HEK293 (cell line): Measurements from ENCODE around the gene HECTD4.

Source experiments
- CTCF ChIA-PET: fragments of 350-600 bp; formaldehyde crosslinking; extraction: SDS; loops from one replicate; lab custom pipeline; 2021; ENCODE audit warnings: antibody characterized with exemption; lab: Yijun Ruan, JAX
- POLR2A ChIA-PET: fragments of 300-600 bp; formaldehyde crosslinking; extraction: SDS; loops from one replicate; lab custom pipeline; 2020; ENCODE audit warnings: antibody characterized with exemption, inconsistent platforms; lab: Yijun Ruan, JAX
- H3K27ac ChIP-seq: fragments of 200-500 bp; sonication (Bioruptor generic); 2 replicates; pipeline ENCODE4 v1.5.1; 2014; ENCODE audit warnings: low read depth, low read length, control low read depth, inconsistent platforms; ENCODE audit errors: extremely low read depth
- H3K36me3 ChIP-seq, 2 experiments: fragments of 200-500 bp in 1 of 2; sonication (Bioruptor generic) in 1 of 2; 1 replicate in 1 of 2; 2 replicates in 1 of 2; pipeline ENCODE4 v1.5.1; 2014 to 2017; ENCODE audit warnings: inconsistent platforms in 2 of 2, low read length in 2 of 2; ENCODE audit not compliant: control insufficient read depth in 2 of 2, insufficient read depth in 1 of 2
- H3K4me1 ChIP-seq: fragments of 200-500 bp; sonication (Bioruptor generic); 2 replicates; pipeline ENCODE4 v1.5.1; 2014; ENCODE audit warnings: mild to moderate bottlenecking, low read length, inconsistent platforms; ENCODE audit not compliant: control insufficient read depth, insufficient read depth
- H3K4me3 ChIP-seq: 2 replicates; pipeline ENCODE4 v1.5.1; 2011; ENCODE audit warnings: low read depth, mild to moderate bottlenecking, control low read depth, low read length, moderate library complexity
- H3K9me3 ChIP-seq: fragments of 200-500 bp; sonication (Bioruptor generic); 2 replicates; pipeline ENCODE4 v1.5.1; 2014; ENCODE audit warnings: low read depth, low read length, inconsistent platforms; ENCODE audit not compliant: control insufficient read depth, insufficient read depth
- GLI2 ChIP-seq: fragments of 450-650 bp; formaldehyde crosslinking; IDR thresholded peaks from 2 replicates; pipeline ENCODE4; 2017; ENCODE audit warnings: missing biosample characterization, missing genetic modification characterization, low read depth, borderline replicate concordance
- GLI4 ChIP-seq: fragments of 450-650 bp; formaldehyde crosslinking; IDR thresholded peaks from 2 replicates; pipeline ENCODE4 v1.5.1; 2016; ENCODE audit warnings: missing biosample characterization, missing genetic modification characterization
- KLF16 ChIP-seq: fragments of 450-650 bp; formaldehyde crosslinking; IDR thresholded peaks from 2 replicates; pipeline ENCODE4 v1.5.1; 2017; ENCODE audit warnings: missing biosample characterization, missing genetic modification characterization
- KLF7 ChIP-seq: fragments of 450-650 bp; formaldehyde crosslinking; IDR thresholded peaks from 2 replicates; pipeline ENCODE4 v1.5.1; 2016; ENCODE audit warnings: missing biosample characterization, missing genetic modification characterization, borderline replicate concordance
- MYNN ChIP-seq: fragments of 450-650 bp; formaldehyde crosslinking; IDR thresholded peaks from 2 replicates; pipeline ENCODE4 v1.5.1; 2016; ENCODE audit warnings: missing biosample characterization, missing genetic modification characterization, borderline replicate concordance
- PRDM1 ChIP-seq: fragments of 450-650 bp; formaldehyde crosslinking; IDR thresholded peaks from 2 replicates; pipeline ENCODE4; 2016; ENCODE audit warnings: missing biosample characterization, missing genetic modification characterization
- SP2 ChIP-seq: fragments of 450-650 bp; formaldehyde crosslinking; IDR thresholded peaks from 2 replicates; pipeline ENCODE4 v1.5.1; 2016; ENCODE audit warnings: missing biosample characterization, missing genetic modification characterization
- ZBTB21 ChIP-seq: fragments of 450-650 bp; formaldehyde crosslinking; IDR thresholded peaks from 2 replicates; pipeline ENCODE4 v1.5.1; 2017; ENCODE audit warnings: missing biosample characterization, missing genetic modification characterization
- ZBTB48 ChIP-seq: fragments of 450-650 bp; formaldehyde crosslinking; IDR thresholded peaks from 2 replicates; pipeline ENCODE4 v1.5.1; 2016; ENCODE audit warnings: missing biosample characterization, missing genetic modification characterization
- ZFP37 ChIP-seq: fragments of 450-650 bp; formaldehyde crosslinking; IDR thresholded peaks from 2 replicates; pipeline ENCODE4 v1.5.1; 2016; ENCODE audit warnings: missing biosample characterization, missing genetic modification characterization
- ZNF174 ChIP-seq: fragments of 450-650 bp; formaldehyde crosslinking; IDR thresholded peaks from 2 replicates; pipeline ENCODE4 v1.5.0; 2017; ENCODE audit warnings: missing biosample characterization, mild to moderate bottlenecking, missing genetic modification characterization
- ZNF19 ChIP-seq: fragments of 450-650 bp; formaldehyde crosslinking; IDR thresholded peaks from 2 replicates; pipeline ENCODE4; 2016; ENCODE audit warnings: missing biosample characterization, missing genetic modification characterization, low read depth
- ZNF266 ChIP-seq: fragments of 450-650 bp; formaldehyde crosslinking; IDR thresholded peaks from 2 replicates; pipeline ENCODE4 v1.5.1; 2016; ENCODE audit warnings: missing biosample characterization, missing genetic modification characterization, low read depth
- ZNF350 ChIP-seq: fragments of 450-650 bp; formaldehyde crosslinking; IDR thresholded peaks from 2 replicates; pipeline ENCODE4 v1.5.0; 2017; ENCODE audit warnings: missing biosample characterization, mild to moderate bottlenecking, missing genetic modification characterization
- ZNF394 ChIP-seq: fragments of 450-650 bp; formaldehyde crosslinking; IDR thresholded peaks from 2 replicates; pipeline ENCODE4 v1.5.1; 2016; ENCODE audit warnings: missing biosample characterization, missing genetic modification characterization, mild to moderate bottlenecking, moderate library complexity, borderline replicate concordance
- ZNF621 ChIP-seq: fragments of 450-650 bp; formaldehyde crosslinking; IDR thresholded peaks from 2 replicates; pipeline ENCODE4 v1.5.1; 2017; ENCODE audit warnings: missing biosample characterization, missing genetic modification characterization
- ZNF664 ChIP-seq: fragments of 450-650 bp; formaldehyde crosslinking; IDR thresholded peaks from 2 replicates; pipeline ENCODE4 v1.5.1; 2016; ENCODE audit warnings: missing biosample characterization, missing genetic modification characterization
- ZNF701 ChIP-seq: fragments of 450-650 bp; formaldehyde crosslinking; IDR thresholded peaks from 2 replicates; pipeline ENCODE4 v1.5.1; 2016; ENCODE audit warnings: missing biosample characterization, missing genetic modification characterization
- TF ChIP-seq, protein P1 (sequence below): fragments of 450-650 bp; formaldehyde crosslinking; IDR thresholded peaks from 2 replicates; pipeline ENCODE4 v1.5.1; 2016; ENCODE audit warnings: missing biosample characterization, missing genetic modification characterization
- TF ChIP-seq, protein P2 (sequence below): fragments of 450-650 bp; formaldehyde crosslinking; conservative IDR thresholded peaks from 2 replicates; pipeline ENCODE4 v1.5.1; 2016; ENCODE audit warnings: low read depth, missing biosample characterization, missing genetic modification characterization
- TF ChIP-seq, protein P3 (sequence below): fragments of 450-650 bp; formaldehyde crosslinking; IDR thresholded peaks from 2 replicates; pipeline ENCODE4 v1.5.1; 2016; ENCODE audit warnings: missing biosample characterization, missing genetic modification characterization
- TF ChIP-seq, protein P4 (sequence below): fragments of 450-650 bp; formaldehyde crosslinking; IDR thresholded peaks from 2 replicates; pipeline ENCODE4 v1.5.1; 2017; ENCODE audit warnings: missing biosample characterization, missing genetic modification characterization
- TF ChIP-seq, protein P5 (sequence below): fragments of 450-650 bp; formaldehyde crosslinking; IDR thresholded peaks from 2 replicates; pipeline ENCODE4 v1.5.1; 2017; ENCODE audit warnings: missing biosample characterization, missing genetic modification characterization

HECTD4 gene

DNA sequence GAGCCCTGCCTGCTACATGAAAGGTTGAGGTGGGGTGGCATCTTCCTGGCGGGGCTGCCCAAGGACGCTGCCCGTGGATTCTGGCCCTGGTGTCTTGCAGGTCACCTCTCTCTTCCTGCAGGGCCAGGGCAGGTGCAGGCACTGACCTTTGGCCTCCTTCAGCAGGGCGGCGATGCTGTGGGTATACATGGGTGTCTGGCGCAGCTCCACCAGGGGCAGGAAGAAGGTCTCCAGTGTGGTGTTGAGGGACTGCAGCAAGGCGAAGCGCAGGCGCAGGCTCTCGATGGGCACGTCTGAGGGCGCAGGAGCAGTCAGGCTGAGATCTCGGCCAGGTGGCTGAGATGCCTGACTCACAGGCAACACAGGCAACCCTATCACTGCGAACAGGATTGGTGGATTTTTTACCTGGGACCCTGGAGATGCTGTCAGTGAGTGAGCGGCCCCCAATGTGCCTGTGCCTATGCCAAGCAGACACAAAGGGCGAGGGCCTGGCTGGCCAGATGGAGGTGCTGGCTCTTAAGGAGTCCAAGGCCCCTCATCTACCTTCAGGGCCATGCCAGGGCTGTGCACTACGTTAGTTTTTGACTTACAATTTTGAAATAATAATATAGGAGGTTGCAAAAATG lies 211.1 kb downstream of the HECTD4 start:
- H3K9me3 ChIP-seq = no peaks in the 10 kb centered on the region
- H3K4me1 ChIP-seq = no peaks in the 10 kb centered on the region
- POLR2A ChIA-PET = no interaction called here
- no peak overlapping the region for H3K4me3 ChIP-seq
- H3K36me3 ChIP-seq = peaks cover 0 to 85% of the 10 kb centered on the region in 2 experiments
- TF ChIP-seq ZNF621 (tag by site-specific recombination) = no peak
- TF ChIP-seq ZNF174 (tag by site-specific recombination) = no peak
- no peak for TF ChIP-seq KLF16 (tag by site-specific recombination)
- TF ChIP-seq ZBTB48 (tag by site-specific recombination) = no peak
- TF ChIP-seq MYNN (tag by site-specific recombination) = no peak
- H3K27ac ChIP-seq = no peak overlapping the region
- CTCF ChIA-PET = interaction anchor here (0.6 to 1.6 kb wide), 4 partner anchors 17 to 670 kb away, joined by 3 to 4 read pairs (median 4); no protein-coding TSS in a partner anchor

DNA sequence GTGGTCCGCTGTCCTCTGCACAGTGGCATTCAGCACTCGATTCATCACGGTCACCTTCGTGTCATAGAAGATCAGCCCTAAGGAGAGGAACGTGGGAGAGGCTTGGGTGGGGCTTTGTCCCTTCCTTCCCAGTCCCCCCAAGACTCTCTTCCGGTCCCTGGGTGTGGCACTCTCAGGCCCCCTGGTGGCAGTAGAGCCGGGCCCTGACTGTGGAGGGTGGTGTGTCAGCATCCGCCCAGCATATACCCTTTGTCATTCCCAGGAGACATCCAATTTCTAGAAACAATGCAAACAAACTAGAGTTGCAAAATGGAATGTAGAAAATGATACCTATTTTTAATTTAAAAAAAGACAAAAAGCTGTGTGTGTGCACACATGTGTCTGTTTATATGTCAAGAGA lies 211.9 kb downstream of the HECTD4 start:
- Histone ChIP-seq H3K36me3 (peaks cover 0 to 81% of the 10 kb centered on the region in 2 experiments), H3K4me1 (no peaks in the 10 kb centered on the region), H3K4me3 (no peak overlapping the region), H3K27ac (no peak overlapping the region), H3K9me3 (no peaks in the 10 kb centered on the region)
- POLR2A ChIA-PET = no interaction called here
- peak; percentile 89; the same call in 1 of the 2 replicates for TF ChIP-seq ZNF701 (tag by site-specific recombination)
- TF ChIP-seq PRDM1 (tag by site-specific recombination) = no peak
- TF ChIP-seq SP2 (tag by site-specific recombination) = no peak
- TF ChIP-seq, protein P1, sequence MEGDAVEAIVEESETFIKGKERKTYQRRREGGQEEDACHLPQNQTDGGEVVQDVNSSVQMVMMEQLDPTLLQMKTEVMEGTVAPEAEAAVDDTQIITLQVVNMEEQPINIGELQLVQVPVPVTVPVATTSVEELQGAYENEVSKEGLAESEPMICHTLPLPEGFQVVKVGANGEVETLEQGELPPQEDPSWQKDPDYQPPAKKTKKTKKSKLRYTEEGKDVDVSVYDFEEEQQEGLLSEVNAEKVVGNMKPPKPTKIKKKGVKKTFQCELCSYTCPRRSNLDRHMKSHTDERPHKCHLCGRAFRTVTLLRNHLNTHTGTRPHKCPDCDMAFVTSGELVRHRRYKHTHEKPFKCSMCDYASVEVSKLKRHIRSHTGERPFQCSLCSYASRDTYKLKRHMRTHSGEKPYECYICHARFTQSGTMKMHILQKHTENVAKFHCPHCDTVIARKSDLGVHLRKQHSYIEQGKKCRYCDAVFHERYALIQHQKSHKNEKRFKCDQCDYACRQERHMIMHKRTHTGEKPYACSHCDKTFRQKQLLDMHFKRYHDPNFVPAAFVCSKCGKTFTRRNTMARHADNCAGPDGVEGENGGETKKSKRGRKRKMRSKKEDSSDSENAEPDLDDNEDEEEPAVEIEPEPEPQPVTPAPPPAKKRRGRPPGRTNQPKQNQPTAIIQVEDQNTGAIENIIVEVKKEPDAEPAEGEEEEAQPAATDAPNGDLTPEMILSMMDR = peak; percentile 59
- TF ChIP-seq, protein P2, sequence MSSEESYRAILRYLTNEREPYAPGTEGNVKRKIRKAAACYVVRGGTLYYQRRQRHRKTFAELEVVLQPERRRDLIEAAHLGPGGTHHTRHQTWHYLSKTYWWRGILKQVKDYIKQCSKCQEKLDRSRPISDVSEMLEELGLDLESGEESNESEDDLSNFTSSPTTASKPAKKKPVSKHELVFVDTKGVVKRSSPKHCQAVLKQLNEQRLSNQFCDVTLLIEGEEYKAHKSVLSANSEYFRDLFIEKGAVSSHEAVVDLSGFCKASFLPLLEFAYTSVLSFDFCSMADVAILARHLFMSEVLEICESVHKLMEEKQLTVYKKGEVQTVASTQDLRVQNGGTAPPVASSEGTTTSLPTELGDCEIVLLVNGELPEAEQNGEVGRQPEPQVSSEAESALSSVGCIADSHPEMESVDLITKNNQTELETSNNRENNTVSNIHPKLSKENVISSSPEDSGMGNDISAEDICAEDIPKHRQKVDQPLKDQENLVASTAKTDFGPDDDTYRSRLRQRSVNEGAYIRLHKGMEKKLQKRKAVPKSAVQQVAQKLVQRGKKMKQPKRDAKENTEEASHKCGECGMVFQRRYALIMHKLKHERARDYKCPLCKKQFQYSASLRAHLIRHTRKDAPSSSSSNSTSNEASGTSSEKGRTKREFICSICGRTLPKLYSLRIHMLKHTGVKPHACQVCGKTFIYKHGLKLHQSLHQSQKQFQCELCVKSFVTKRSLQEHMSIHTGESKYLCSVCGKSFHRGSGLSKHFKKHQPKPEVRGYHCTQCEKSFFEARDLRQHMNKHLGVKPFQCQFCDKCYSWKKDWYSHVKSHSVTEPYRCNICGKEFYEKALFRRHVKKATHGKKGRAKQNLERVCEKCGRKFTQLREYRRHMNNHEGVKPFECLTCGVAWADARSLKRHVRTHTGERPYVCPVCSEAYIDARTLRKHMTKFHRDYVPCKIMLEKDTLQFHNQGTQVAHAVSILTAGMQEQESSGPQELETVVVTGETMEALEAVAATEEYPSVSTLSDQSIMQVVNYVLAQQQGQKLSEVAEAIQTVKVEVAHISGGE = peak; percentile 70
- CTCF ChIA-PET = interaction anchor here (0.6 to 1.6 kb wide), 5 partner anchors 18 to 670 kb away, joined by 3 to 4 read pairs (median 3); no protein-coding TSS in a partner anchor

DNA sequence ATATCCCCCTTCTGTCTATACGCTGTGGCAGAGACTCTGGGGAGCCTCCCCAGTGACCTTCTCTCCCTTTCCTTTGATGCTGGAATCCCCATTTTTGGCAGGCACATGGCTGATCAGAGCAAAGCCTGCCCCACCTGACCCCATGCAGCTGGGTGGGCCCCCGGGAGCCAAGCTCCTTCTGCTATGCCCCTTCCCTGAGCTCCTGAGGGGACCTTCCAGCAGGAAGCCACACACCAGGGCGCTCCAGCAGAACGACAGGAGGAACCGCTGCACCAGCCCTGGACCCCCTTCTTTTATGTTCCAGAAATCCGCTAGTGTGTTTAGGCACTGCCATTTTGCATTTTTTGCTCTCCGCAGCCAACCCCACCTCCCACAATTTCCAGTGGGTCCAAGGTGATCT lies 212.3 kb downstream of the HECTD4 start:
- Histone ChIP-seq H3K27ac (no peak overlapping the region), H3K4me1 (no peaks in the 10 kb centered on the region), H3K36me3 (peaks cover 0 to 77% of the 10 kb centered on the region in 2 experiments; a peak in 2 of 3 replicates), H3K9me3 (no peaks in the 10 kb centered on the region), H3K4me3 (no peak overlapping the region)
- ChIA-PET CTCF (interaction anchor here (0.5 to 1.6 kb wide), 6 partner anchors 19 to 225 kb away, joined by 3 to 4 read pairs (median 4); no protein-coding TSS in a partner anchor), POLR2A (no interaction called here)
- TF ChIP-seq ZNF664 (tag by site-specific recombination) (no peak), KLF7 (no peak), ZFP37 (tag by site-specific recombination) (no peak), ZNF394 (tag by site-specific recombination) (no peak), GLI2 (tag by site-specific recombination) (no peak), ZBTB21 (tag by site-specific recombination) (no peak), ZNF266 (tag by site-specific recombination) (no peak), ZNF19 (tag by site-specific recombination) (no peak), ZNF350 (tag by site-specific recombination) (no peak), GLI4 (tag by site-specific recombination) (no peak)
- TF ChIP-seq, protein P3, sequence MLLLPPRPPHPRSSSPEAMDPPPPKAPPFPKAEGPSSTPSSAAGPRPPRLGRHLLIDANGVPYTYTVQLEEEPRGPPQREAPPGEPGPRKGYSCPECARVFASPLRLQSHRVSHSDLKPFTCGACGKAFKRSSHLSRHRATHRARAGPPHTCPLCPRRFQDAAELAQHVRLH (tag by site-specific recombination) = no peak
- TF ChIP-seq, protein P4, sequence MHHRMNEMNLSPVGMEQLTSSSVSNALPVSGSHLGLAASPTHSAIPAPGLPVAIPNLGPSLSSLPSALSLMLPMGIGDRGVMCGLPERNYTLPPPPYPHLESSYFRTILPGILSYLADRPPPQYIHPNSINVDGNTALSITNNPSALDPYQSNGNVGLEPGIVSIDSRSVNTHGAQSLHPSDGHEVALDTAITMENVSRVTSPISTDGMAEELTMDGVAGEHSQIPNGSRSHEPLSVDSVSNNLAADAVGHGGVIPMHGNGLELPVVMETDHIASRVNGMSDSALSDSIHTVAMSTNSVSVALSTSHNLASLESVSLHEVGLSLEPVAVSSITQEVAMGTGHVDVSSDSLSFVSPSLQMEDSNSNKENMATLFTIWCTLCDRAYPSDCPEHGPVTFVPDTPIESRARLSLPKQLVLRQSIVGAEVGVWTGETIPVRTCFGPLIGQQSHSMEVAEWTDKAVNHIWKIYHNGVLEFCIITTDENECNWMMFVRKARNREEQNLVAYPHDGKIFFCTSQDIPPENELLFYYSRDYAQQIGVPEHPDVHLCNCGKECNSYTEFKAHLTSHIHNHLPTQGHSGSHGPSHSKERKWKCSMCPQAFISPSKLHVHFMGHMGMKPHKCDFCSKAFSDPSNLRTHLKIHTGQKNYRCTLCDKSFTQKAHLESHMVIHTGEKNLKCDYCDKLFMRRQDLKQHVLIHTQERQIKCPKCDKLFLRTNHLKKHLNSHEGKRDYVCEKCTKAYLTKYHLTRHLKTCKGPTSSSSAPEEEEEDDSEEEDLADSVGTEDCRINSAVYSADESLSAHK (tag by site-specific recombination) = no peak
- TF ChIP-seq, protein P5, sequence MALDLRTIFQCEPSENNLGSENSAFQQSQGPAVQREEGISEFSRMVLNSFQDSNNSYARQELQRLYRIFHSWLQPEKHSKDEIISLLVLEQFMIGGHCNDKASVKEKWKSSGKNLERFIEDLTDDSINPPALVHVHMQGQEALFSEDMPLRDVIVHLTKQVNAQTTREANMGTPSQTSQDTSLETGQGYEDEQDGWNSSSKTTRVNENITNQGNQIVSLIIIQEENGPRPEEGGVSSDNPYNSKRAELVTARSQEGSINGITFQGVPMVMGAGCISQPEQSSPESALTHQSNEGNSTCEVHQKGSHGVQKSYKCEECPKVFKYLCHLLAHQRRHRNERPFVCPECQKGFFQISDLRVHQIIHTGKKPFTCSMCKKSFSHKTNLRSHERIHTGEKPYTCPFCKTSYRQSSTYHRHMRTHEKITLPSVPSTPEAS (tag by site-specific recombination) = no peak
